PC-9 (cell line): ENCODE measurements around the gene TRAT1.
"Not testable (repeated sequence)": the region's sequence is repeated elsewhere in the genome, so short reads cannot be mapped to it uniquely, and the experiment has no call there.

ENCODE experiments used
- CTCF ChIP-seq: fragments of 200-600 bp; sonication (generic); conservative IDR thresholded peaks from 2 replicates; pipeline ENCODE4 v1.6.1; 2017; ENCODE audit warnings: mixed run types, antibody characterized with exemption, mild to moderate bottlenecking, moderate library complexity
- EZH2 ChIP-seq: fragments of 200-600 bp; sonication (generic); IDR thresholded peaks from 2 replicates; pipeline ENCODE4 v1.8.0; 2017; ENCODE audit warnings: antibody characterized with exemption, low read depth

- not testable (repeated sequence) for TF ChIP-seq CTCF, EZH2
Measured at GRCh38 chr3:108823803-108824202, 1.2 kb downstream of the TRAT1 start.
